HG03175 (cell line): ENCODE measurements around the gene EXOC4.

Source experiments
- ATAC-seq: cut with Tn5 transposase; IDR thresholded peaks from one replicate; pipeline ENCODE4 v1.9.1; 2021; ENCODE audit warnings: mild to moderate bottlenecking, moderate library complexity; ENCODE audit not compliant: unreplicated experiment

The EXOC4 gene

DNA sequence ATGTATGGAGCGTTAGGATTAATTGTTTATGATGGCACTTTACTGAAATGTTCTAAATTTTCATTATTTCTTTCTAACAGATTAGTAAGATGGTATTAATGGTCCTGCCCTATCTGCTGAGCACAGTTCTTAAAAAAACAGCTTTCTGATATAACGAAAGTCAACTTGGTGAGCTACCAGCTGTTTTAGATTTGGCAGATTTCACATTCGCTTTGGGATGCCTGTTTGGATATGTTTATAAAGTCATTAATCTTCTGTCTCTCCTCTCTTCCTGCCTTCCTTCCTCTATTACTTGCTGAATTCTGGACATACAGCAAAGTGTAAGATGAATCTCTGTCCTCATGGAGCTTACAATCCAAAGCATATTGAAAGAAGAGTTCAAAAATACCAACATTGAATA, 477.5 kb downstream of the EXOC4 start:
- ATAC-seq = no peak

DNA sequence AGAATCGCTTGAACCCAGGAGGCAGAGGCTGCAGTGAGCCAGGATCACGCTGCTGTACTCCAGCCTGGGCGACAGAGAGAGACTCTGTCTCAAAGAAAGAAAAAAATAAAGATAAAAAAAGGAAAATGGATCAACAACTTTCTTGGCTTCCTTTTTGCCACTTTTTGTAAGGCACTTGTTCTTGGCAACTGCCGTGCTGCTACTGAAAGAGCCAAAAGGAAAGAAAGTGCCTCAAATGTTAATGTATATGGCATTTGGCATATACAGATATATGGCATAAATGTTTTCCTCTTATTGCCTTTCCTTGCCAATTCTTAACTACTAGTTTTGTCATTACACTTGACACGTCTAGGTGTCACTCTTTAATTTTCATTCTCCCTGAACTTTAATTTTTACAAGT, 480.5 kb downstream of the EXOC4 start:
- ATAC-seq = no peak

DNA sequence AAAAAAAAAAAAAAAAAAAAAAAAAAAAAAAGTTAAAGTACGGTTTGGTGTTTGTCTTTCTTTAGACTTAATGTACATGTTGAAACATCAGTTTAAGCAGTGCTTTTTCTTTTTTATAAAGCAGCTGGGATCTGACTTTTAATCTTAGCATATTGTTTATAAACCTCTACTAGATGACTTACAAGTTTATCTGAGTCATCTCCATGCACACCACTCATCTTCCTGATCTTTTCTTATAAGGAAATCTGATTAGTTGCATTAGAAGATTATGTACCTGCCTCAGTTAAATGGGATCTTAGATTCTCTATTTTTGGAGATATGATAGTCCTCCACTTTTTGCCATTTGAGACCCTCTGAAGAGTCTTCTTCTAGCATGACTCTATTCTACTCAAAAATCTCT, 482.3 kb downstream of the EXOC4 start:
- ATAC-seq = no peak

DNA sequence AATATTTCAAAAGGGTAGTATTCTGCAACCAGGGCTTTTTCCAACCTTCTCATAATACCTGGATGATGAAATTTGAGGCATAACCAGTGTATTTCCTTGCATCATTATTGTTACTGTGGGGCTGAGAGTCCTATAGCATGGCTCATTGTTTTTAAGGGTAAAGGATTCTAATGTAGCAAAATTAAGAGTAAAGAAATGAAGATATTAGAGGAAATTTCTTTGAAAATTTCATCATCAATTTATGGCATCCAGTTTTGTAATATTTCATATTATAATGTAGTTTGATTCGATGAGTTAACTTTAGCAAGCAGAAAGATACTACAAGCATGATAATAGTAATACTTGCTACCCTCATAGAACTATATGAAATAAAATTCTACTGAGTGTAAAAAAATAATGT, 486.9 kb downstream of the EXOC4 start:
- no peak for ATAC-seq

DNA sequence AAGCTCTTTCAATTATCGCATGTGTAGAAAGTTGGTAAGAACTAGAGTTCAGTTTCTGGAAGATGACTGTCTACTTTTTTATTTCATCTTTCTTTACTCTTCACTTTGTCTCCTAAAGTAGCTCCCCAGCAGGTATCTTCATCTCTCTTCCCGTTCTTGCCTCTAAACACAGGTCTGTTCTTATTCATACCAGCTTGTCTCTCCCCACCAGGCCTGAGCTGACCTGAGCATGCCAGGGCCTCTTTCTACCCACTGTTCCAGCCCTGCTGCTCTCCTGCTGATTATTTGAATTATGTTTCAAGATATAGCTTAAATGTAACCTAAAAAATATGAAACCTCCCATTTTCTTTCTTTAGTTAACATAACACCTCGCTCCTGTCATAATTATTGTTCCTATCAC, 488.2 kb downstream of the EXOC4 start:
- no peak for ATAC-seq

DNA sequence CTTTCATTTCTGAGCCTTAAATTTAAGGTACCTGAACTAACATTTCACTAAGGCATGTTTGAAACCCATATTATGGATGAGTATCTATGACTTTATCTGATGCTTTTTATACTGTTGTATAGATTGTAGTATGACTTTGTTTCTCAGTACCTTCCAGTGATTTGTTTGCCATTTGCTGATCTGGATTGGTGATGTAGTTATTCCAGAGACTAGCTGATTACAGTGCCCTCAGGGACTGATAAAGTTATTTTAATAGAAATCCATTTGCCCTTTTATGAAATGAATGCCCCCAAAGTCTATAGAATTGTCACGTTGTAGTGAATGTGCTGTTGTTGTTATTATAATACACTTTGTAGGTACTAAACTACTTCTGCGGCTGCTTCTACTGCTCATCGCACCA, 488.8 kb downstream of the EXOC4 start:
- ATAC-seq = no peak

DNA sequence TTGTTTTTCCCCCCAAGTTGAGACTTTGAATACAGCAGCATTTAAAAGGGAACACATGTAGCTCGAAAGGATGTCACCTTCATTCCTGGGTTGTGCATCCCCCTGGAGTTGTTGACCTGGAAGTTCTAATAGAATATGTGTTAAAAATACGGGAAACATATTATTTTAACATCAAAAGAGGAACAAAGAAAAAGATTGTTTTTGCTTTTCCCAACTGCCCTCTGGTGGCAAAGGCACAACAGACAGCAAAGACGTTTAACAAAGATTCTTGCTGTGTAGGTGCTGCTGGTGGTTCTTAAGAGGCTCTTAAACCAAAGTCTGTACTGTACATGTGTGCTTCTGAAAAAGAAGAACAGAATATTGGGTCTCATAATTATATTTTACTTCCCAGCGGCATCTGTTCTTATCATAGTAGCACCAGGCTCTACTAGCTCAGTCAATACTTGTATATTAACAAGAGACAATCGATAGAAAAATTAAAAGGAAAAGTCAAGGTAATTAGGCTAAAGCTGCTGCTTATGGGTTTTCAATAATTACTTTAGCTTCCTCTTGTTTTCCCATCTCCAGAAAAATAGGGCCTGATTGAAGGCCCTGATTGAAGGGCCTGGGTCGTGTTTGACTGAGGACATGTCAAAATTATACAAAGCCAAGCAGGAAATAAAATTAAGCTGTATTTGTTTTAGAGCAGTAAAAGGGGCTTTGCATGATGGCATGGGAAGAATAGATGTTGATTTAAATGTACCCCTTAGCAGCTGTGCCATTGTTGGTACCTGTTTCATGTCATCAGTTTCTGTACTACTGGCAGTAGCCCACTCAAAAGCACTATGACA, 490.0 kb downstream of the EXOC4 start:
- no peak for ATAC-seq

DNA sequence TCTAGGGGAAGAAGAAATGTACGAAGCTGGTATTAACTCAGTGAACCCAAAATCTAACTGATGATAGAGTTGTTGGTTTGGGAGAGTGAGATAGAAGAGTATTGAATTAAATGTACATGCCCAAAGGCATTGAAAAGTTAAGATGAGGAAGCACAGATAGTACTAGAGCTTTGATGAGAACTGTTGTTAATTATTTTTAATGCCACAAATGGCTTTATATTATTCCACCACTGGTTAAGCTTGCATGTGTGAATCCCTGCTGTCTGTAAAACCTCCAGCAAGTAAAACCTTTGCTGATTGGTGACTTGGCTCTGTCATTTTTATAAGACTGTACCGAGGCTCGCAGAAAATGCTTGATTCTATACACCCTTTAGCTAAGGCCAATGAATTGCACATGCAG, 491.6 kb downstream of the EXOC4 start:
- ATAC-seq = no peak

DNA sequence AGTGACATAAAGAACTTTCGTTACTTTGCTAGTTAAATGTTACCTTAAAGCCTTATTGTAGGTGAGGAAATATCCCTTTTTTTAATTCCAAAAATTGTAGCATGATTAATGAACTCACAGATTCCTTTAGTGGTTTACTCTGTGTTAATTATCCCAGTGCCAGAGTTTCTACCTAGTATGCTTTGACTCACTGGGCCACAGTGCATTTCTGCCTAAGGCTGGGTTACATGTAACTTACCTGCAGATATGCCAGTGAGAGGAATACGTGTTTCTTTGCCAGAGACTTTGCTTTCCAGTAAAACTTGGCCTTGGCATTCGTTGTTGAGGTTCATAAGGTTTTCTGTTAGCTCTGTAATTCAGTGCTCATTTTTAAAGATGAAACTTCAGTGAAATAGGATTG, 493.4 kb downstream of the EXOC4 start:
- no peak for ATAC-seq

DNA sequence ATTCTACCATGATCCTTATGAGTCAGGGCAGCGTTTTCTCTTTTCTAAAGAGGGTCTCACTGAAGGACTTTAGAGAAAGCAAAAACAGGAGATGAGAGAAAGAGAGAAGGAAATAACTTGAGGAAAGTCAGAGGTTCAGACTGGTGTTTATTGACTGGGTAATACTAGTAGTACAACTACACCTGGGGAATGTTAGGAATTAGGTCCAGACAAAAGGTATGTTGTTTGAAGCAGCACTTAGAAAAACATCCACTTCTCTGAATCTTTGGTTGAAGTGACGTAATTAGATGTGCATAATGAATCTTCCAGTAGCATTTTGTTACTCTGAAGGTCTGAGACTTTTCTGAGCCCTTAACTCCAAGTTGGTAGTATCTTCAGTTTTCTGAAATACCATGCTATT, 494.0 kb downstream of the EXOC4 start:
- ATAC-seq = no peak

DNA sequence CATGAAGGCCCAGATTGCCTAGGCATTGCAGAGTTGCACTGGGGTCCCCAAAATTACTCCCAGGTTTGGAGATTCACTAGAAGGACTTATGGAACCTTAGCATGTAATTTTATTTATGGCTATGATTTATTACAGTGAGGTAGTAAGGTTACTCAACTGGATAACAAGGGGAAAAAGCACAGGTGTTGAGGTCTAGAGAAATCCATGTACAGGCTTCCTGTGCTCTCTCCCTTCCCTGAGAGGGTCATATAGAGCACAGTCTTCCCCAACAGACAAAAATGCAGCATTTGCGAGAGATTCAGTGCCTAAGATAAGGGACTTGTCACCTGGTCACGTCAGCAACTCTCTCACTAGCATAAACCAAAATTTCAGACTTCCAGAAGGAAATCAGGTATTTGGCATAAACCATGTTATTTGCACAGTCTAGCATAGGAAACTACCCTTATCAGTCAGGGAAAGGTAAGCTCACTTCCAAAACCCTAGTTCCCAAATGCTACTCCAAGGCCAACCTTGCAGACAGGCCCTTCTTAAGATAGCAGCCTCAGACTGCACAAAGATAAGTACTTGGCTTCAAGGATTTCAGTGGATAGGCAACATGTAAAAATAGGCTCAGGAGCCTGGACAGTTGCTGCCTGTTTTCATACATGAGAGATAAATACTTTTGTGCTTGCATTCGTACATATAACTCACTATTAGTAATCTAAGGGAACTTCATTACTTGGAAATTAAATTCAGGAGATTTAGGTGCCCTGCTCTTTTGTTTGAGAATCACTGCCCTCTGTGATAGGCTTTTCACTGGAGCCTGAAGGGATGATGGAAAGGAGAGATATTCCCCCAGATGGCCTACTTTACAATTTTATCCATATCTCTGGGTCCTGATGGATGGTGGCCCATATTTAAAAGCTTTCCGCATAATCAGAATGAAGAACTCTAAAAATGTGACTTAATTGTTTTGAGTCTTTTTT, 495.8 kb downstream of the EXOC4 start:
- ATAC-seq = no peak

DNA sequence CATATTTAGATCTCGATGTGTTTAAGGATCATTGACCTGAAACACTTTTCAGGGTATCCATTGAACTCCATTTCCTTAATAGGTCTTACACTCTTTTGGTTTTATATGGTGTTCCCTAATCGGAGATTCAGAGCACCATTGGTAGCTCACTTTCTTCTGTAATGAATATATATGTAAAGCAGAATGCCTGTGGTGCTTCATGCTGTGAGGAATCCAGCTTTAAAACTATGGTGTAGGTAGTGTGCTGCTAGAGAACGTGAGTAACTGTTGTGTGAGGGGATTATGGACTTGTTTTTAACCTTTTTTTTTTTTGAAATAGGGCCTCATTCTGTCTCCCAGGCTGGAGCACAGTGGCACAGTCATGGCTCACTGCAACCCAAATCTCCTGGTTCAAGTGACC, 497.4 kb downstream of the EXOC4 start:
- no peak for ATAC-seq

DNA sequence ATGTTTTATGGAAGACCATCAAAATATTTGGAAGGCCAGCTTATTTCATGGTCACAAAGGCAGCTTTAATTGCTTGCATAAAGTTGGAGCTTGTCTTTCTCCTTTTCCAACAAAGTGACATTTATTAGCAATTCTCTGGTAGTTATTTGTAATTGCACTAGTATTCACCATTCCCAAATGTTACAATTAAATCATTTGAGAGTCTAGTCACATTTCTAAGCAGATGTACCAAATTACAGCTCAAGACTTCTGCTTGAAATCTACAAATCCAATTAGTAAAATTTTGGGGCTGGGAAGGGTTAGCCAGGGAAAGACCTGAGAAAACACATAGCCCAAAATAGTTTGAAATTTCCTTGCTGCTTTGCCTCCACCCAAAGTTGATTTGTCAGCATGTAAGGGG, 498.2 kb downstream of the EXOC4 start:
- no peak for ATAC-seq

DNA sequence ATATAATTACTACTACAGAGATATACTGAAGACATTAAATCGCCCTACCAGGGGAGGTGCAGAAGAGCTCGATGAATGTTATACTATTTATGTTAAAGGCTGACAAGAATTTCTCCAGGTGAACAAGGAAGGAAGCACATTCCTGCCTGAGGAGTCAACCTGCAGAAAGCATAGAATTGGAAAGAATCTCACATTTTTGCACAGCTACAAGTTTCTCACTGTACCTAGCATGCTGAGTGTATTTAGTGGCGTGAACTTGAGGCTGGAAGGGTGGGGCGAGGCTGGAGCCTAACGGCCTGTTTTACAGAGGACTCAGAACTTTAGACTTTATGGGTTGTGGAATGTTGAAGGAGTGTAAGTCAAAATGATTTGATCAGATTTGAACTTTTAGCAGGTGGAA, 500.6 kb downstream of the EXOC4 start:
- ATAC-seq = no peak

DNA sequence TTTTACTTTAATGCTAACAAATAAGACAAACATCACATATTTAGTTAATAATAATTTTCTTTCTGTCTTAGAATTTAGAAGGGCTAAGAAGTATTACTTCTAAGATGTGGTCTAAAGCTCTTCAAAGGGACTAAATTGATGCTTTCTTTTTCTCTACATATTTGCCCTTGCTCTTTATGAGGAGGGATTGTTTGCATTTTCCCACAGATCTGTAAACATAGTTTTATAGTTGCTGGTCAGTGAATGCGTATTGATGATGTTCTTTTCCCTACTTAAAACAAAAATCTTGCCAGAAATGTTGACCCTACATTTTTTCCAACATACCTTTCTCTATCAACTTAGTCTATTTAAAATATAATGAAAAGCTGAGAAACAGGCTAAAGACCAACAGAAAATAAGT, 501.8 kb downstream of the EXOC4 start:
- no peak for ATAC-seq

DNA sequence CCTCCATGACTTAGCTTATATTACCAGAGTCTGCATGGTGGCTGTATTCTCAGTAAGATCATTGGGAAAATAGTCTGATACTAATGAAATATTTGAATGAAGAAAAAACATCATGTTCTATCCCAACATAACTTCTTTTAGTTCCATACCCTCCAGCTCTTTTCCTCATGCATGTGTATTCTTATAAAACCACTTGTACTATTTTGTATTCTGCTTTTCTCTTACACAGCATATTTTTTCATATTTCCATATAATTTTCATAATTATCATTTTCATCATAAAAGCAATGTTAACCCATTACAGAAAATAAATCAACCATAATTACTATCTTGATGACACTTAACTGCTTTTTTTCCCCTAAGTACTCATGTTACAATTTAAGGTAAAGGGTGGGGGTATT, 503.0 kb downstream of the EXOC4 start:
- no peak for ATAC-seq

DNA sequence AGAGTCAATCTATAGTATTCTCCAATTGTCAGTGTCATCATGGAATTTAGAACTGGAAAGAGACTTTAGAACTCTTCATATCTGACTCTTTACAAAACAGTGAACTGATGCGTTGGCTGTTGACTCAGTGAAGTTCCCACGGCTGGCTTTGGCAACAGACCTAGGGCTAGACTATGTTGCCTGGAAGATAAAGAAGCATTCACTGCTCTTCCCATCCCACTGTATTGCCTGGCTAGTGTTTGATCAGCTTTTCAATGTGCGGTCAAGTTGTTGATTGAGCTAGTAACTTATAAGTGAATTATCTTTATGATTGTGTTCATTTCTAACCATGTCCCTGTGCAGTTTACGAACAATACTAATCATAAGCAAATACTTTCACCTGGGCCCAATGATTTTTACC, 508.6 kb downstream of the EXOC4 start:
- ATAC-seq = no peak

DNA sequence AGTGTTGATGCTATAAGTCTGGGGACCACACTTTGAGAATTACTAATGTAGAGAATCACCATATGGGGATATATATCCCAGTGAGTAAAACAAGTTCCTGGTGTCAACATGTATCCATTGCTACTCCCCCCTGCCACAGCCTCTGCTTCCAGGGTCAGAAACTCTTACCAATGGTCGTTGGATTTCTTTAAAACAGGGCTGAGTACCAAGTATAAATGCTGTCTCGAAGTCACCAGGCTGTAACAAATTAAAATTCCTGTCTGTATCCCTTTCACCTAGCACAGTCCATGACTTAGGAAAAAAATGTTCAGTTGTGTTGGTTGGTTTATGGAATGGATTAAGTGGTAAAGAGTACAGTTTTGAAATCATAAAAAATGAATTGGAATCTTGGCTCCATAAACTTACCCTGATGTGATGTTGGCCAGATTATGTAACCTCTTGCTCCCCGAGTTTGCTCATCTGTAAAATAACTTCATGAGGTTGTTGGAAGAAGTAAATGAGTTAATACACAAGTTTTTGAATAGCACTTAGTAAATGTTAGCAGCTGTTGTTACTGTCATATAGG, 510.3 kb downstream of the EXOC4 start:
- ATAC-seq = no peak

DNA sequence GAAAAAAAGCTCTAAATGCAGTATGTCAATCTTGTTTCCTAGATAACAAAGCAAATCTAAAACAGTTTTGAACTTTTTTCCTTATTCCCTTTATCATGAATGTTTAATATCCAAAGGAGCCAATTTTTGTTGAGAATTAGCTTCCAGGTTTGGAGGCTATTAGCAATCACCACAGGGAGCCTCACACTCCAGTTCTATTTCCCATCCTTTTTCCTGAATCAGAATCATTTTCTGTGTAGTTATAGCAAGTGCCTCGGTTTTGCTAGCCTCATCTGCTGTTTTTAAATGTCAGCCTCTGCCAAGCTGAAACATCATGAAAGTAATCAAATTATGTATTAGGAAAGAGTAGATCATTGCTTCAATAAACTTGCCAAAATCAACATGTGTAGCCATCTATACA, 516.8 kb downstream of the EXOC4 start:
- ATAC-seq = no peak

DNA sequence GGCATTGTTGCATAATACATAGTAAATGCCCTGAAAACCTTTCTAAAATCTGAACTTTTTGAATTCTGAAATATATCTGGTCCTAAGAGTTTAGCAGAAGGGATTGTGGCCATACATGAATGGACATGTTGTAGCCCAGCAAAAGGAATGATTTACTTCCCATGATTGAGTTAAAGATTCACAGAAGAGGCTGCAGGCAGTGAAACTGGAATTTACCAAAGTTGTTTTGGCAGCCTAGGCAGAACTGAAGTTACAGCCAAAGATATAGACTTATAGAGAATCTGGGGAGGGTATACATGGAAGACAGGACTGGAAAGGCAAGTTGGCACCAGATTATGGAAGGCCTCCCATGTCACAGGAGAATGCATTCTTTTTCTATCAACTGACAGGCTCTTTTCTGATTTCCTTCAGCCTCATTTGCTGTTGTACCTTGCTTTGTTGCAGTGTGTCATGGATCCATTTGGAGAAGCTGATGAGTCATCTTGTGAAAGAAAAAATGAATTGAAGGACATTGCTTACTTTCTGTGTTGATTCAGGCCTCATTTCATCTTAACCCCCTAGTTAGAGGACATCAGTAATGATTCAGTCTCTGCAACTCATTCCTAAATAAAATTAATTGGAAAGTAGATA, 518.1 kb downstream of the EXOC4 start:
- ATAC-seq = peak; percentile 38

DNA sequence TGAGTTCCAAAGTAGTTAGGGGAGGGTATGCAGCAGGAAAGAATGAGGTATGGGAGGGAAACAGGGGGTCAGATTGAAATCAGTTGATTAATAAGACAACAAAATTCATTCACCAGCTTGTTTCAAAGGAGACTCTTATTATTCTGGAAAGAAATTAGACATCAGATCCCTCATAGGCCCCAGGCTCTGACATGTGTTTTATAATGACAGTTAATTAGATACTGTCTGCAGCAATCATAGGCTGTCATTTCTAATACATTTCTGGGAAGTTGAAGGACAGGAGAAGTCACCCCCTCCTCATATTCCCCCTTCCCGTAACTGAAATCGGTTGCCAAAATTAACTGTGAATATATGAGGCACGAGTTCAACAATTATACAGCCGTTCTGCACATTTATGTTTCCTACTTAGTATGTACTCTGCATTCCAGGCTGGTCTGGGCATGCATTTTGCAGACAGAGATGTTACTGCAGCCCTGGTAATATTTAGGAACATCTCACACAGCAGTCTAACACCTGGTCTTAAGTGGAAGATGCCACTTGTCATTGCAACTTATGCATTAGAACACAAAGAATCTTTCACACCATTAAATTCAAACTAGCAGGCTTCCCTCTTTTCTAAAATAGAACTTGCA, 519.0 kb downstream of the EXOC4 start:
- no peak for ATAC-seq
